ENCODE measurements around the gene ROBO1. TPM values are rescaled to one million over a fixed set of nuclear protein-coding genes. Genes with fewer than 3 reads are reported as not detected.

ROBO1 gene
- total and polyA plus RNA-seq, 2 of the 13 experiments (the other 11 are each of a cell fraction or from before 2014, with no cell fraction given): 52.2 to 71.0 TPM

DNA sequence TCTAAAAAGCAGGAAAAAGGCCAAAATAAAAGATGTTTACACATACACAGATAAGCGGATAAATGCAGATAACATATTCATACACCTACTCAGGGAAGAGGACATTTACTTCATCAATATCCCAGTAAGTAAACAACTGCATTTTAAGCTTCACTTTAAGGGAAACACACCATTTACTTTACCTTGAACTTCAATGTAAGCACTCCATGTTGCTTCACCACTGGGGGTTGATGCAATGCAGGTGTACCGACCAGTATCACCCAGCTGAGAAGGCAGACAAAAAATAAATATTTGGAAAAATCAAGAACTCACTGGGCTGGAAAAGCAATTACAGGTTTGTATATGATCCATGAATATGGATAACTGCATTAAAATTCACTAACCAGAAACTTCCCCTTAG is 1099.5 kb downstream of the ROBO1 start (continued):
- TF ChIP-seq ZNF318 (CRISPR knock-in tag; IDR thresholded peaks at IDR 0.05): no peak
- TF ChIP-seq ZNF253 (CRISPR knock-in tag; IDR thresholded peaks at IDR 0.05; ENCODE audit: borderline replicate concordance): no peak
- TF ChIP-seq ZFP41 (CRISPR knock-in tag; IDR thresholded peaks at IDR 0.05; ENCODE audit: borderline replicate concordance): no peak
- TF ChIP-seq ZSCAN20 (CRISPR knock-in tag; IDR thresholded peaks at IDR 0.05; ENCODE audit: borderline replicate concordance): no peak
- TF ChIP-seq FOXP4 (CRISPR knock-in tag; IDR thresholded peaks at IDR 0.05): peak; percentile 76
- TF ChIP-seq ARHGAP35 (CRISPR knock-in tag; IDR thresholded peaks at IDR 0.05; ENCODE audit: borderline replicate concordance): no peak
- TF ChIP-seq RFXAP (CRISPR knock-in tag; IDR thresholded peaks at IDR 0.05; ENCODE audit: borderline replicate concordance): no peak
- no peak for TF ChIP-seq ZNF343 (CRISPR knock-in tag; IDR thresholded peaks at IDR 0.05)
- TF ChIP-seq, protein P1, sequence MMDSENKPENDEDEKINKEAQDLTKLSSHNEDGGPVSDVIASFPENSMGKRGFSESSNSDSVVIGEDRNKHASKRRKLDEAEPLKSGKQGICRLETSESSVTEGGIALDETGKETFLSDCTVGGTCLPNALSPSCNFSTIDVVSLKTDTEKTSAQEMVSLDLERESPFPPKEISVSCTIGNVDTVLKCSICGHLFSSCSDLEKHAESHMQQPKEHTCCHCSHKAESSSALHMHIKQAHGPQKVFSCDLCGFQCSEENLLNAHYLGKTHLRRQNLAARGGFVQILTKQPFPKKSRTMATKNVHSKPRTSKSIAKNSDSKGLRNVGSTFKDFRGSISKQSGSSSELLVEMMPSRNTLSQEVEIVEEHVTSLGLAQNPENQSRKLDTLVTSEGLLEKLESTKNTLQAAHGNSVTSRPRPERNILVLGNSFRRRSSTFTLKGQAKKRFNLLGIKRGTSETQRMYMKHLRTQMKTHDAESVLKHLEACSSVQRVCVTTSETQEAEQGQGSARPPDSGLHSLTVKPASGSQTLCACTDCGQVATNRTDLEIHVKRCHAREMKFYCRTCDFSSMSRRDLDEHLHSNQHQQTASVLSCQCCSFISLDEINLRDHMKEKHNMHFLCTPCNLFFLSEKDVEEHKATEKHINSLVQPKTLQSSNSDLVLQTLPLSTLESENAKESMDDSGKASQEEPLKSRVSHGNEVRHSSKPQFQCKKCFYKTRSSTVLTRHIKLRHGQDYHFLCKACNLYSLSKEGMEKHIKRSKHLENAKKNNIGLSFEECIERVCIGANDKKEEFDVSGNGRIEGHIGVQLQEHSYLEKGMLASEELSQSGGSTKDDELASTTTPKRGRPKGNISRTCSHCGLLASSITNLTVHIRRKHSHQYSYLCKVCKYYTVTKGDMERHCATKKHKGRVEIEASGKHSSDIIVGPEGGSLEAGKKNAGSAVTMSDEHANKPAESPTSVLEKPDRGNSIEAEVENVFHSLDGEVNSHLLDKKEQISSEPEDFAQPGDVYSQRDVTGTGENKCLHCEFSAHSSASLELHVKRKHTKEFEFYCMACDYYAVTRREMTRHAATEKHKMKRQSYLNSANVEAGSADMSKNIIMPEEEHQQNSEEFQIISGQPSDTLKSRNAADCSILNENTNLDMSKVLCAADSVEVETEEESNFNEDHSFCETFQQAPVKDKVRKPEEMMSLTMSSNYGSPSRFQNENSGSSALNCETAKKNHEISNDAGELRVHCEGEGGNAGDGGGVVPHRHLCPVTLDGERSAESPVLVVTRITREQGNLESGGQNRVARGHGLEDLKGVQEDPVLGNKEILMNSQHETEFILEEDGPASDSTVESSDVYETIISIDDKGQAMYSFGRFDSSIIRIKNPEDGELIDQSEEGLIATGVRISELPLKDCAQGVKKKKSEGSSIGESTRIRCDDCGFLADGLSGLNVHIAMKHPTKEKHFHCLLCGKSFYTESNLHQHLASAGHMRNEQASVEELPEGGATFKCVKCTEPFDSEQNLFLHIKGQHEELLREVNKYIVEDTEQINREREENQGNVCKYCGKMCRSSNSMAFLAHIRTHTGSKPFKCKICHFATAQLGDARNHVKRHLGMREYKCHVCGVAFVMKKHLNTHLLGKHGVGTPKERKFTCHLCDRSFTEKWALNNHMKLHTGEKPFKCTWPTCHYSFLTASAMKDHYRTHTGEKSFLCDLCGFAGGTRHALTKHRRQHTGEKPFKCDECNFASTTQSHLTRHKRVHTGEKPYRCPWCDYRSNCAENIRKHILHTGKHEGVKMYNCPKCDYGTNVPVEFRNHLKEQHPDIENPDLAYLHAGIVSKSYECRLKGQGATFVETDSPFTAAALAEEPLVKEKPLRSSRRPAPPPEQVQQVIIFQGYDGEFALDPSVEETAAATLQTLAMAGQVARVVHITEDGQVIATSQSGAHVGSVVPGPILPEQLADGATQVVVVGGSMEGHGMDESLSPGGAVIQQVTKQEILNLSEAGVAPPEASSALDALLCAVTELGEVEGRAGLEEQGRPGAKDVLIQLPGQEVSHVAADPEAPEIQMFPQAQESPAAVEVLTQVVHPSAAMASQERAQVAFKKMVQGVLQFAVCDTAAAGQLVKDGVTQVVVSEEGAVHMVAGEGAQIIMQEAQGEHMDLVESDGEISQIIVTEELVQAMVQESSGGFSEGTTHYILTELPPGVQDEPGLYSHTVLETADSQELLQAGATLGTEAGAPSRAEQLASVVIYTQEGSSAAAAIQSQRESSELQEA (CRISPR knock-in tag; IDR thresholded peaks at IDR 0.05; ENCODE audit: not compliant biosample characterization): no peak
